NCI-H524 (cell line): ENCODE measurements around the gene CBFA2T2.
A peak's percentile ranks its signal among the peaks of the same experiment; 100 is the strongest.
"Not testable (repeated sequence)": the region's sequence is repeated elsewhere in the genome, so short reads cannot be mapped to it uniquely, and the experiment has no call there.

Experiments used
- DNase-seq, 2 experiments: peaks; one replicate each; lab custom pipeline; 2025; lab: John Stamatoyannopoulos, UW

Gene CBFA2T2

GRCh38 chr20:33549229-33549999 lies 59.5 kb downstream of the CBFA2T2 start:
- no peak for DNase-seq

- peak in 1 of 2 experiments; percentile 53 for DNase-seq
Observed at GRCh38 chr20:33551778-33552177, 61.9 kb downstream of the CBFA2T2 start.

GRCh38 chr20:33552519-33552918 lies 62.6 kb downstream of the CBFA2T2 start:
- peak; percentile 61 to 85 for DNase-seq

GRCh38 chr20:33553516-33553915 lies 63.6 kb downstream of the CBFA2T2 start:
- no peak for DNase-seq

DNA sequence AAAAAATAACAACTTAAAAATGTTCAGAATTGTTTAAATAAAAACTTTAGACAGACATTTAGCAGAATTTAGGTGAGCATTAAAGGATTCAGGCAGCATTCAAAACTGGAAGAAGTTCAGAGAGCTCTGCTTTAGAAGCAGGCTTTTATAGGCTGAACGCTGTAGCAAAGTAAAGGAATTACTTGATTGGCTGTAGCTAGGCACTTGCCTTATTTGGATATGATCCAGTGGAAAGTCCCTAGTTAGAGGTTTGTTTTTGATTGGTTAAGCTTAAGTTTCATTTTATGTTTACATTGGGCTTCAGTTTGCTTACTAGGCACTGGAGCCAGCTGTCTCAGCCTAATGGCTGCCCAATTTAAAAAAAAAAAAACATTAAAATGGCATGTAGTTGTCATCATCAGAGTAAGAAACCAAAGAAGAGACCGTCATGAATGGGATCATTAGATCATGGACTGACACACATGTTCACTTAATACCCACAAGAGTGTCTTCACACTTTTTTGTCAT lies 65.1 kb downstream of the CBFA2T2 start:
- peak; percentile 45 to 90 for DNase-seq

- DNase-seq: no peak
Observed at GRCh38 chr20:33555755-33556154, 65.9 kb downstream of the CBFA2T2 start.

DNA sequence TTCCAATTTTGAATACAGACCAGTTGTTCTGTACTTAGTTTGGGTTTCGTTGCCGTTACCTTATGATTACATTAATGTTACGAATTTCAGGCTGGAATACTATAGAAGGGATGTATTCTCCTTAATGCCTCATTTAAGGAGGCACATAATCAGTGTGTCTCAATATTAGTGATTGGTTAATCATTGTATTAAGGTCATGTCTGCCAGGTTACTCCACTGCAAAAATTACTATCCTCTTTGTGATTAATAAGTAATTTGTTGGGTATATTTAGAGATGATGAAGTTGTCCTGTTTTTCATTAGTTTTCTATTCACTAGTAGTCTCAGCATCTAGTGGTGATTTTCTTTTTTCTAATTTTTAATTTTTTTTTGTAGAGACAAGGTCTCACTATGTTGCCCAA lies 66.3 kb downstream of the CBFA2T2 start:
- no peak for DNase-seq

- no peak for DNase-seq
Observed at GRCh38 chr20:33558348-33559144, 68.7 kb downstream of the CBFA2T2 start.

DNA sequence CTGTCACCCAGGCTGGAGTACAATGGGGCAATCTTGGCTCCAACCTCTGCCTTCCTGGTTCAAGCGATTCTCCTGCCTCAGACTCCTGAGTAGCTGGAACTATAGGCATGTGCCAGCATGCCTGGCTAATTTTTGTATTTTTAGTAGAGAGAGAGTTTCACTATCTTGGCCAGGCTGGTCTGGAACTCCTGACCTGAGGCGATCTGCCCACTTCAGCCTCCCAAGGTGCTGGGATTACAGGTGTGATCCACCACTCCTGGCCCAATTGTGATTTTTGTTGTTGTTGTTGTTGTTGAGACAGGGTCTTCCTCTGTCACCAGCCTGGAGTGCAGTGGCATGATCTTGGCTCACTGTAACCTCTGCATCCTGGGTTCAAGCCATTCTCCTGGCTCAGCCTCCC lies 69.3 kb downstream of the CBFA2T2 start:
- DNase-seq: no peak

- peak; percentile 38 to 76 for DNase-seq
Observed at GRCh38 chr20:33560026-33560425, 70.1 kb downstream of the CBFA2T2 start.

DNA sequence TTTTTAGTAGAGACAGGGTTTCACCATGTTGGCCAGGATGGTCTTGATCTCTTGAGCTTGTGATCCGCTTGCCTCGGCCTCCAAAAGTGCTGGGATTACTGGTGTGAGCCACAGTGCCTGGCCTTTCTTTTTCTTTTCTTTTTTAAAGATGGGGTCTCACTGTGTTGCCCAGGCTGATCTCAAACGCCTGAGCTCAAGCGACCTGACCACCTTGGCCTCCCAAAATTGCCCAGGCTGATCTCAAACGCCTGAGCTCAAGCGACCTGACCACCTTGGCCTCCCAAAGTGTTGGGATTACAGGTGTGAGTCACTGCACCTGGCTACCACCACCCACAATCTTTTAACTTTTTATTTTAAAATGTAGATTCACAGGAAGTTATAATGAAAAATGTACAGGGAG lies 71.2 kb downstream of the CBFA2T2 start:
- not testable (repeated sequence) for DNase-seq

DNA sequence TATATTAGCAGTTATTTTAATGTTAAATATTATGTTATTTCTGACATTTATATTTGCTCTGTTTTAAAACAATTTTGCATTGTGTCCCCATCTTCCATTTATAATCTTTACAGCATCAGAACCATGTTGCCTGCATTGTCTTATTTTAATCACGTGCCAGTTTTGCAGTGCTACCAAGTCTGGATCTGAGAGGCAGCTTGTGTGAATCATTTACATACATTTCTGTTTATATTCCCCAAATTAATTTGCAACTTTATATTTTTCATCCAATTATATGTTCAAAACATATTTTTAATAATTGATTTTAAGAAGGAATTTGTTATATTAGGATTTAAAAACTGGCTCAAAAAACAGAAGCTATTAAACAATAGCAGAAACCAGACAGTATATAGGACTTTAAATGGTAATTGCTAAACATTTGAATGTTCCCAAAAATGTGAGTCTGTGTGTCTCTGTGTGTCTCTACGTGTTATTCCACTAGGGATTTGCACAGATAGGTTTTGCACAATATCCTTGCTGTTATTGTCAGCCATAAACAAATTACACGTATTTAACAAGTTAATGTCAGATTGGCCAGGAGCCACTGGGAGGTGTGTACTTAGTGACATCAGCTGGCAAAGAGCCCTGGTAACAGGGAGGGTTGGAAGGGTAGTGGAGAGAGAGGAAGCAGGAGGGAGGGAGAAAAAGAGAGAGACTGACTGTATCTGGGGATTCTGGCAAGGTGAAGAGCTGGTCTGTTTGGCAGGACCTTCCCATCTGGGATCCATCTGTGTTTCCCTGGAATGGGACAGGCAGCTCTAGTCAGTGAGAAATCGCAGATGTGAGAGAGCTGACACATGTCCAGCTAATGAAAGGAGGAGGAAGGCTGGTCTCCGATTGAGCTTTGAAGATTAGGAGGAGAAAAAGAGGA lies 72.1 kb downstream of the CBFA2T2 start:
- DNase-seq: peak; percentile 99 to 100

GRCh38 chr20:33563788-33564187 lies 73.9 kb downstream of the CBFA2T2 start:
- DNase-seq: no peak

- no peak for DNase-seq
Observed at GRCh38 chr20:33566781-33567603, 77.1 kb downstream of the CBFA2T2 start.

- DNase-seq: no peak
Observed at GRCh38 chr20:33567949-33568348, 78.1 kb downstream of the CBFA2T2 start.

GRCh38 chr20:33568378-33568777 lies 78.5 kb downstream of the CBFA2T2 start:
- peak; percentile 99 to 100 for DNase-seq

- no peak for DNase-seq
Observed at GRCh38 chr20:33568868-33569801, 79.2 kb downstream of the CBFA2T2 start.

GRCh38 chr20:33569802-33570391 lies 80.0 kb downstream of the CBFA2T2 start:
- DNase-seq: peak; percentile 30 to 64

DNA sequence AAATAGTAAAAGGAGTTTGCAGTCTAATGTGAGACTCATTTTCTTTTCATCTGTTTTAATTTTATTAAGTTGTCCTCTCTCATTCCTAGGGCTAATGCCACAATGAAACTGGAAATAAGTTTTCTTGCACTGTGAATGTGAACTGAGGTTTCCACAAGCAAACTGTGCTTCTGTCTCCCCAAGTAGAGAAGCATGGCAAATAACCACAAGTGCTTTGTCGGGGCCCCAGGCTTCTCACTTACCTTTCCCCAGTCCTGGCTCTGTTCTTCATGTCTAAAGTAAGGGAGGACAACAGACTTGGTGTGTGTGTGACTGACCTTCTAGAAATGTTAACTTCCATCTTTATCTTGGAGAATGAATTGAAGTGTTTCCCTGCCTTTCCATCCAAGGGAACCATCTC lies 80.8 kb downstream of the CBFA2T2 start:
- DNase-seq: no peak
